Mucosa of stomach (tissue), 1 donor: Measurements from ENCODE around the gene ZNF438.

Experiments used
- H3K27me3 ChIP-seq: one replicate; pipeline ENCODE4 v1.7.0; 2013; ENCODE audit warnings: mild to moderate bottlenecking, low read length; ENCODE audit not compliant: control insufficient read depth, insufficient read depth
- H3K36me3 ChIP-seq: one replicate; pipeline ENCODE4 v1.7.0; 2013; ENCODE audit warnings: low read length; ENCODE audit not compliant: control insufficient read depth, insufficient read depth
- H3K4me1 ChIP-seq: one replicate; pipeline ENCODE4 v1.7.0; 2013; ENCODE audit warnings: mild to moderate bottlenecking, low read length; ENCODE audit not compliant: control insufficient read depth, insufficient read depth
- H3K4me3 ChIP-seq: one replicate; pipeline ENCODE4 v1.7.0; 2013; ENCODE audit warnings: low read length
- H3K9ac ChIP-seq: one replicate; pipeline ENCODE4 v1.7.0; 2013; ENCODE audit warnings: mild to moderate bottlenecking, low read length, moderate library complexity
- H3K9me3 ChIP-seq: one replicate; pipeline ENCODE4 v1.7.0; 2013; ENCODE audit warnings: mild to moderate bottlenecking, low read length, moderate library complexity; ENCODE audit not compliant: control insufficient read depth
- donor health status: Pancreatic carcinoma.

ZNF438 gene

GRCh38 chr10:30821994-30822692 lies 209.5 kb downstream of the ZNF438 start:
- Histone ChIP-seq H3K36me3 (no peaks in the 10 kb centered on the region), H3K4me1 (peaks cover 27% of the 10 kb centered on the region), H3K27me3 (no peaks in the 10 kb centered on the region), H3K9ac (no peak overlapping the region), H3K4me3 (no peak overlapping the region), H3K9me3 (no peaks in the 10 kb centered on the region)

GRCh38 chr10:30821261-30821993 lies 210.2 kb downstream of the ZNF438 start:
- H3K36me3 ChIP-seq: no peaks in the 10 kb centered on the region
- peak overlapping the region; percentile 17 for H3K9ac ChIP-seq
- no peaks in the 10 kb centered on the region for H3K27me3 ChIP-seq
- peaks cover 27% of the 10 kb centered on the region for H3K4me1 ChIP-seq
- no peak overlapping the region for H3K4me3 ChIP-seq
- H3K9me3 ChIP-seq: no peaks in the 10 kb centered on the region

- no peak overlapping the region for H3K9ac ChIP-seq
- H3K4me1 ChIP-seq: peaks cover 27% of the 10 kb centered on the region
Measured at GRCh38 chr10:30820261-30820991, 211.2 kb downstream of the ZNF438 start.

GRCh38 chr10:30819341-30820181 lies 212.1 kb downstream of the ZNF438 start:
- Histone ChIP-seq H3K4me3 (no peak overlapping the region), H3K27me3 (no peaks in the 10 kb centered on the region), H3K9me3 (no peaks in the 10 kb centered on the region), H3K4me1 (peaks cover 27% of the 10 kb centered on the region), H3K9ac (no peak overlapping the region), H3K36me3 (no peaks in the 10 kb centered on the region)

More at GRCh38 chr10:30820261-30820991, 211.2 kb downstream of the ZNF438 start:
- Histone ChIP-seq H3K36me3 (no peaks in the 10 kb centered on the region), H3K9me3 (no peaks in the 10 kb centered on the region), H3K27me3 (no peaks in the 10 kb centered on the region), H3K4me3 (no peak overlapping the region)

GRCh38 chr10:30818854-30819253 lies 212.8 kb downstream of the ZNF438 start:
- Histone ChIP-seq H3K9me3 (no peaks in the 10 kb centered on the region), H3K9ac (no peak overlapping the region), H3K4me1 (peaks cover 27% of the 10 kb centered on the region), H3K4me3 (no peak overlapping the region), H3K36me3 (no peaks in the 10 kb centered on the region), H3K27me3 (no peaks in the 10 kb centered on the region)

GRCh38 chr10:30818010-30818660 lies 213.5 kb downstream of the ZNF438 start:
- peaks cover 27% of the 10 kb centered on the region for H3K4me1 ChIP-seq
- H3K9me3 ChIP-seq: no peaks in the 10 kb centered on the region

GRCh38 chr10:30817541-30817940 lies 214.1 kb downstream of the ZNF438 start:
- Histone ChIP-seq H3K9me3 (no peaks in the 10 kb centered on the region), H3K4me1 (peaks cover 27% of the 10 kb centered on the region)

More at GRCh38 chr10:30818010-30818660, 213.5 kb downstream of the ZNF438 start:
- H3K4me3 ChIP-seq: no peak overlapping the region
- H3K36me3 ChIP-seq: no peaks in the 10 kb centered on the region
- no peak overlapping the region for H3K9ac ChIP-seq
- H3K27me3 ChIP-seq: no peaks in the 10 kb centered on the region

GRCh38 chr10:30816820-30817171 lies 214.9 kb downstream of the ZNF438 start:
- Histone ChIP-seq H3K9ac (no peak overlapping the region), H3K4me1 (peaks cover 23% of the 10 kb centered on the region)

More at GRCh38 chr10:30817541-30817940, 214.1 kb downstream of the ZNF438 start:
- no peaks in the 10 kb centered on the region for H3K27me3 ChIP-seq
- no peak overlapping the region for H3K4me3 ChIP-seq
- no peak overlapping the region for H3K9ac ChIP-seq
- H3K36me3 ChIP-seq: no peaks in the 10 kb centered on the region

GRCh38 chr10:30816159-30816819 lies 215.4 kb downstream of the ZNF438 start:
- Histone ChIP-seq H3K36me3 (no peaks in the 10 kb centered on the region), H3K27me3 (no peaks in the 10 kb centered on the region), H3K4me3 (no peak overlapping the region), H3K4me1 (peaks cover 18% of the 10 kb centered on the region), H3K9ac (no peak overlapping the region), H3K9me3 (no peaks in the 10 kb centered on the region)

More at GRCh38 chr10:30816820-30817171, 214.9 kb downstream of the ZNF438 start:
- Histone ChIP-seq H3K27me3 (no peaks in the 10 kb centered on the region), H3K9me3 (no peaks in the 10 kb centered on the region), H3K4me3 (no peak overlapping the region), H3K36me3 (no peaks in the 10 kb centered on the region)

- no peaks in the 10 kb centered on the region for H3K9me3 ChIP-seq
- no peak overlapping the region for H3K4me3 ChIP-seq
- H3K27me3 ChIP-seq: no peaks in the 10 kb centered on the region
- no peak overlapping the region for H3K9ac ChIP-seq
- no peaks in the 10 kb centered on the region for H3K36me3 ChIP-seq
- H3K4me1 ChIP-seq: peaks cover 11% of the 10 kb centered on the region
Measured at GRCh38 chr10:30813872-30814481, 217.7 kb downstream of the ZNF438 start.
